Measurements from ENCODE around the gene RPS16. TPM values are rescaled to one million over a fixed set of nuclear protein-coding genes. Genes with fewer than 3 reads are reported as not detected.

The RPS16 gene
- total RNA-seq, 1 donor from 2014 or later = 2,362 TPM

GRCh38 chr19:39389631-39390414 lies 45.9 kb downstream of the RPS16 start:
- H3K4me3 ChIP-seq (ENCODE audit: low read depth, low read length) = peak overlapping the region; percentile 87
- no peak for DNase-seq (ENCODE audit: low read depth)
- no peak for TF ChIP-seq CTCF (conservative IDR thresholded peaks at IDR 0.05; ENCODE audit: low read depth, low read length)

- DNase-seq (ENCODE audit: low read depth) = no peak
- no peak overlapping the region for H3K4me3 ChIP-seq (ENCODE audit: low read depth, low read length)
- TF ChIP-seq CTCF (conservative IDR thresholded peaks at IDR 0.05; ENCODE audit: low read depth, low read length) = no peak
Observed at GRCh38 chr19:39388657-39389056, 47.1 kb downstream of the RPS16 start.

GRCh38 chr19:39386557-39386956 lies 49.2 kb downstream of the RPS16 start:
- no peak for DNase-seq (ENCODE audit: low read depth)
- H3K4me3 ChIP-seq (ENCODE audit: low read depth, low read length) = no peak overlapping the region
- no peak for TF ChIP-seq CTCF (conservative IDR thresholded peaks at IDR 0.05; ENCODE audit: low read depth, low read length)

GRCh38 chr19:39385629-39386411 lies 49.9 kb downstream of the RPS16 start:
- DNase-seq (ENCODE audit: low read depth) = no peak
- H3K4me3 ChIP-seq (ENCODE audit: low read depth, low read length) = no peak overlapping the region
- TF ChIP-seq CTCF (conservative IDR thresholded peaks at IDR 0.05; ENCODE audit: low read depth, low read length) = no peak

- TF ChIP-seq CTCF (conservative IDR thresholded peaks at IDR 0.05; ENCODE audit: low read depth, low read length) = no peak
- DNase-seq (ENCODE audit: low read depth) = no peak
- no peak overlapping the region for H3K4me3 ChIP-seq (ENCODE audit: low read depth, low read length)
Observed at GRCh38 chr19:39384839-39385568, 50.7 kb downstream of the RPS16 start.

Other genes with a start within 250 kb of the RPS16 start
- 9.9 and 11.4 TPM in 2 replicates for gene NCCRP1, start 239.0 kb downstream of the RPS16 start, total RNA-seq
- not detected in 2 replicates for gene SYCN, start 231.7 kb downstream of the RPS16 start, total RNA-seq
- gene IFNL3, start 190.9 kb downstream of the RPS16 start, total RNA-seq = not detected in 2 replicates
- not detected in 2 replicates for gene IFNL4, start 187.1 kb downstream of the RPS16 start, total RNA-seq
- gene IFNL2, start 167.6 kb downstream of the RPS16 start, total RNA-seq = not detected in 2 replicates
- not detected in 2 replicates for gene IFNL1, start 139.5 kb downstream of the RPS16 start, total RNA-seq
- 0.06 and 0.29 TPM in 2 replicates for gene LRFN1, start 115.1 kb downstream of the RPS16 start, total RNA-seq
- not detected in 2 replicates for gene GMFG, start 99.9 kb downstream of the RPS16 start, total RNA-seq
- 60.0 and 65.6 TPM in 2 replicates for gene SAMD4B, start 93.5 kb downstream of the RPS16 start, total RNA-seq
- 63.4 and 72.6 TPM in 2 replicates for gene PAF1, start 44.8 kb downstream of the RPS16 start, total RNA-seq
- gene MED29, start 44.6 kb downstream of the RPS16 start, total RNA-seq = 20.9 and 34.9 TPM in 2 replicates
- 9.7 and 10.0 TPM in 2 replicates for gene ZFP36, start 29.1 kb downstream of the RPS16 start, total RNA-seq
- 17.7 and 22.3 TPM in 2 replicates for gene PLEKHG2, start 23.3 kb downstream of the RPS16 start, total RNA-seq
- gene SUPT5H, start 9.6 kb upstream of the RPS16 start, total RNA-seq = 115 and 126 TPM in 2 replicates
- gene TIMM50, start 44.9 kb upstream of the RPS16 start, total RNA-seq = 98.1 and 146 TPM in 2 replicates
- 2.9 and 4.1 TPM in 2 replicates for gene DLL3, start 63.0 kb upstream of the RPS16 start, total RNA-seq
- 0.17 TPM in 1 of 2 replicates, not detected in the other for gene SELENOV, start 79.2 kb upstream of the RPS16 start, total RNA-seq
- 1.8 and 2.0 TPM in 2 replicates for gene EID2B, start 96.9 kb upstream of the RPS16 start, total RNA-seq
- gene EID2, start 104.2 kb upstream of the RPS16 start, total RNA-seq = 12.3 and 20.8 TPM in 2 replicates
- gene LGALS13, start 166.6 kb upstream of the RPS16 start, total RNA-seq = not detected in 2 replicates
- not detected in 2 replicates for gene LGALS16, start 220.0 kb upstream of the RPS16 start, total RNA-seq

All from epithelial cell of proximal tubule (primary cell).